Fibroblast of lung (primary cell): ENCODE measurements around the gene TMEM234.

Experiments used
- CTCF ChIP-seq, 2 donors: IDR thresholded peaks in 1 of 2; conservative IDR thresholded peaks in 1 of 2; 1 replicate in 1 of 2; 2 replicates in 1 of 2; pipeline ENCODE4 v1.5.1; 2011 to 2012; ENCODE audit warnings: low read length in 2 of 2, control low read depth in 1 of 2, inconsistent platforms in 1 of 2, low read depth in 1 of 2, mild to moderate bottlenecking in 1 of 2
- EZH2 ChIP-seq: IDR thresholded peaks from 2 replicates; pipeline ENCODE4 v1.5.1; 2012; ENCODE audit warnings: low read length, control low read depth, mild to moderate bottlenecking; ENCODE audit errors: missing control alignments

- TF ChIP-seq CTCF (conservative IDR thresholded peaks at IDR 0.05 in 1 of 2, IDR thresholded peaks at IDR 0.05 in 1 of 2; ENCODE audit: low read depth in 1 of 2, low read length in 2 of 2) = no peak
- TF ChIP-seq EZH2 = no peak
Observed at GRCh38 chr1:32198237-32199042, 23.7 kb downstream of the TMEM234 start.
